T47D (cell line): Measurements from ENCODE around the gene ATAD3A.
"Not testable (repeated sequence)": the region's sequence is repeated elsewhere in the genome, so short reads cannot be mapped to it uniquely, and the experiment has no call there.

Experiments
- DNase-seq, 2 experiments: peaks; one replicate each; pipeline versions ENCODE4 v3.0.0 to v3.0.0-alpha.2; 2011 to 2012; ENCODE audit warnings: low read depth in 1 of 2, low spot score in 1 of 2
- JUND ChIP-seq: IDR thresholded peaks from 2 replicates; pipeline ENCODE4 v1.6.1; 2012; ENCODE audit warnings: low read depth
- in situ Hi-C: cut with HindIII; loops from 2 replicates; pipeline ENCODE4 v1.10.0; 2016; ENCODE audit warnings: low sequenced_read_pairs, low pct_unique_long_range_greater_than_20kb

The ATAD3A gene

GRCh38 chr1:1507305-1507704, 4.7 kb upstream of the ATAD3A start:
- TF ChIP-seq JUND, result no peak
- DNase-seq, result no peak
- in situ Hi-C loops, result no loop called here

GRCh38 chr1:1508775-1509464, 3.0 kb upstream of the ATAD3A start:
- DNase-seq, in situ Hi-C loops: not testable (repeated sequence)

- DNase-seq, in situ Hi-C loops: not testable (repeated sequence)
Measured at GRCh38 chr1:1509465-1509850, 2.5 kb upstream of the ATAD3A start.

- in situ Hi-C loops, result no loop called here
- TF ChIP-seq JUND, result no peak
- peak in 1 of 2 experiments; percentile 55 for DNase-seq
Measured at GRCh38 chr1:1510912-1511532, 940 bp upstream of the ATAD3A start.

- DNase-seq, in situ Hi-C loops: not testable (repeated sequence)
Measured at GRCh38 chr1:1512425-1512824, 463 bp downstream of the ATAD3A start.

GRCh38 chr1:1513675-1514074, 1.7 kb downstream of the ATAD3A start:
- DNase-seq, in situ Hi-C loops: not testable (repeated sequence)

GRCh38 chr1:1514376-1514775, 2.4 kb downstream of the ATAD3A start:
- DNase-seq, in situ Hi-C loops: not testable (repeated sequence)

GRCh38 chr1:1516923-1517322, 5.0 kb downstream of the ATAD3A start:
- in situ Hi-C loops, DNase-seq: not testable (repeated sequence)

- TF ChIP-seq JUND, result no peak
- in situ Hi-C loops, result no loop called here
- no peak for DNase-seq
Measured at GRCh38 chr1:1517973-1518620, 6.1 kb downstream of the ATAD3A start.

- DNase-seq, in situ Hi-C loops: not testable (repeated sequence)
Measured at GRCh38 chr1:1518621-1519007, 6.7 kb downstream of the ATAD3A start.

GRCh38 chr1:1519805-1520505, 8.0 kb downstream of the ATAD3A start:
- DNase-seq, in situ Hi-C loops: not testable (repeated sequence)

- in situ Hi-C loops, result no loop called here
- no peak for DNase-seq
- TF ChIP-seq JUND, result no peak
Measured at GRCh38 chr1:1521331-1521730, 9.4 kb downstream of the ATAD3A start.

GRCh38 chr1:1522536-1522935, 10.6 kb downstream of the ATAD3A start:
- in situ Hi-C loops, DNase-seq: not testable (repeated sequence)

- in situ Hi-C loops, DNase-seq: not testable (repeated sequence)
Measured at GRCh38 chr1:1523226-1523625, 11.3 kb downstream of the ATAD3A start.

GRCh38 chr1:1523651-1524050, 11.7 kb downstream of the ATAD3A start:
- in situ Hi-C loops, DNase-seq: not testable (repeated sequence)

GRCh38 chr1:1524750-1525383, 12.9 kb downstream of the ATAD3A start:
- DNase-seq, in situ Hi-C loops: not testable (repeated sequence)

- in situ Hi-C loops, DNase-seq: not testable (repeated sequence)
Measured at GRCh38 chr1:1526476-1526875, 14.5 kb downstream of the ATAD3A start.
